DND-41 (cell line): ENCODE data around the gene GCN1.

ENCODE experiments used
- ATAC-seq: fragments of 200-7000 bp; cut with Tn5 transposase; 3 replicates; pipeline ENCODE4 v1.9.1; 2021; ENCODE audit warnings: low read depth; ENCODE audit not compliant: insufficient read depth
- DNase-seq: peaks from one replicate; pipeline ENCODE4 v3.0.0-alpha.2; 2020
- H2AFZ ChIP-seq: 2 replicates; pipeline ENCODE4 v1.6.0; 2012; ENCODE audit warnings: low read depth, low read length
- H3K27ac ChIP-seq: 2 replicates; pipeline ENCODE4 v1.5.1; 2012; ENCODE audit warnings: low read length, inconsistent platforms
- H3K27me3 ChIP-seq: fragments of 200-600 bp; sonication (generic); 2 replicates; pipeline ENCODE4 v1.6.0; 2012; ENCODE audit warnings: low read length, mild to moderate bottlenecking, inconsistent platforms; ENCODE audit not compliant: insufficient read depth, poor library complexity
- H3K36me3 ChIP-seq: 2 replicates; pipeline ENCODE4 v1.5.1; 2012; ENCODE audit warnings: low read length, inconsistent platforms; ENCODE audit not compliant: insufficient read depth
- H3K4me1 ChIP-seq: 2 replicates; pipeline ENCODE4 v1.5.1; 2012; ENCODE audit warnings: mild to moderate bottlenecking, low read length; ENCODE audit not compliant: insufficient read depth
- H3K4me2 ChIP-seq: 2 replicates; pipeline ENCODE4 v1.6.0; 2012; ENCODE audit warnings: mild to moderate bottlenecking, moderate library complexity, low read length, inconsistent platforms; ENCODE audit not compliant: insufficient read depth
- H3K4me3 ChIP-seq, 2 experiments: fragments of 200-600 bp in 1 of 2; shearing (Covaris generic) in 1 of 2; 2 replicates each; pipeline ENCODE4 v1.5.1; 2012 to 2016; ENCODE audit warnings: inconsistent platforms in 2 of 2, low read length in 2 of 2, mild to moderate bottlenecking in 2 of 2, low read depth in 1 of 2, moderate library complexity in 1 of 2
- H3K79me2 ChIP-seq: 2 replicates; pipeline ENCODE4 v1.6.0; 2012; ENCODE audit warnings: low read length, inconsistent platforms; ENCODE audit not compliant: insufficient read depth
- H3K9ac ChIP-seq: 2 replicates; pipeline ENCODE4 v1.6.0; 2012; ENCODE audit warnings: low read depth, mild to moderate bottlenecking, inconsistent platforms, low read length, moderate library complexity
- H3K9me3 ChIP-seq: 2 replicates; pipeline ENCODE4 v1.5.1; 2012; ENCODE audit warnings: low read length, moderate library complexity, mild to moderate bottlenecking, inconsistent platforms; ENCODE audit not compliant: insufficient read depth, severe bottlenecking
- H4K20me1 ChIP-seq: 2 replicates; pipeline ENCODE4 v1.6.0; 2012; ENCODE audit warnings: low read length; ENCODE audit not compliant: insufficient read depth
- EZH2 ChIP-seq: IDR thresholded peaks from 3 replicates; pipeline ENCODE4 v1.6.1; 2012; ENCODE audit warnings: borderline replicate concordance, low read depth, mild to moderate bottlenecking, moderate library complexity, low read length, inconsistent platforms; ENCODE audit not compliant: severe bottlenecking
- TF ChIP-seq, protein P1 (sequence below): IDR thresholded peaks from 2 replicates; pipeline ENCODE4 v1.5.1; 2012; ENCODE audit warnings: borderline replicate concordance, low read length, moderate library complexity, mild to moderate bottlenecking; ENCODE audit not compliant: poor library complexity, severe bottlenecking; ENCODE audit errors: extremely low read depth

GCN1 gene

DNA sequence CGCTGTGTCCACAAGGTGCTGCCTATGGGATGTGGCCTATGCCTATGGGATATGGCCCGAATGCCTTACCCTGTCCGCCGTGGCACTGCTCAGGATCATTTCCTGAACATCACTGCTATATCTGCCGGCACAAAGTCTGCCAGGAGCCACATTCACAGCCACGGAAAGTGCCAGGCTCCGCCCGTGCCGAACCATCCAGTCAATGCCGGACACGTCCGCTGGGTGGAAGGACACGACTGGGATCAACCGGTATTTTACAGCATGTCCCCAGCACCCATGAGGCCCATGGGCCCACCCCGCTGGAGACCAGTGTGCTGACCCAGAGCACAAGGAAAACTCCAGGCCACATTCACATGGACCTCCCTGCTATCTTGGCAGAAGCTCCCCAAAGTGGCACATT lies 63.4 kb downstream of the GCN1 start:
- Histone ChIP-seq H3K27ac (no peak overlapping the region), H3K79me2 (no peaks in the 10 kb centered on the region), H3K4me2 (no peak overlapping the region), H3K27me3 (no peaks in the 10 kb centered on the region), H3K9ac (no peak overlapping the region), H3K36me3 (peaks cover 93% of the 10 kb centered on the region), H3K9me3 (no peaks in the 10 kb centered on the region), H3K4me1 (no peaks in the 10 kb centered on the region), H3K4me3 (no peak overlapping the region), H4K20me1 (peaks cover 8% of the 10 kb centered on the region; the same call in 1 of the 2 replicates), H2AFZ (no peak overlapping the region)
- no peak for ATAC-seq
- DNase-seq = no peak
- TF ChIP-seq EZH2 = no peak
- TF ChIP-seq, protein P1, sequence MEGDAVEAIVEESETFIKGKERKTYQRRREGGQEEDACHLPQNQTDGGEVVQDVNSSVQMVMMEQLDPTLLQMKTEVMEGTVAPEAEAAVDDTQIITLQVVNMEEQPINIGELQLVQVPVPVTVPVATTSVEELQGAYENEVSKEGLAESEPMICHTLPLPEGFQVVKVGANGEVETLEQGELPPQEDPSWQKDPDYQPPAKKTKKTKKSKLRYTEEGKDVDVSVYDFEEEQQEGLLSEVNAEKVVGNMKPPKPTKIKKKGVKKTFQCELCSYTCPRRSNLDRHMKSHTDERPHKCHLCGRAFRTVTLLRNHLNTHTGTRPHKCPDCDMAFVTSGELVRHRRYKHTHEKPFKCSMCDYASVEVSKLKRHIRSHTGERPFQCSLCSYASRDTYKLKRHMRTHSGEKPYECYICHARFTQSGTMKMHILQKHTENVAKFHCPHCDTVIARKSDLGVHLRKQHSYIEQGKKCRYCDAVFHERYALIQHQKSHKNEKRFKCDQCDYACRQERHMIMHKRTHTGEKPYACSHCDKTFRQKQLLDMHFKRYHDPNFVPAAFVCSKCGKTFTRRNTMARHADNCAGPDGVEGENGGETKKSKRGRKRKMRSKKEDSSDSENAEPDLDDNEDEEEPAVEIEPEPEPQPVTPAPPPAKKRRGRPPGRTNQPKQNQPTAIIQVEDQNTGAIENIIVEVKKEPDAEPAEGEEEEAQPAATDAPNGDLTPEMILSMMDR = no peak

DNA sequence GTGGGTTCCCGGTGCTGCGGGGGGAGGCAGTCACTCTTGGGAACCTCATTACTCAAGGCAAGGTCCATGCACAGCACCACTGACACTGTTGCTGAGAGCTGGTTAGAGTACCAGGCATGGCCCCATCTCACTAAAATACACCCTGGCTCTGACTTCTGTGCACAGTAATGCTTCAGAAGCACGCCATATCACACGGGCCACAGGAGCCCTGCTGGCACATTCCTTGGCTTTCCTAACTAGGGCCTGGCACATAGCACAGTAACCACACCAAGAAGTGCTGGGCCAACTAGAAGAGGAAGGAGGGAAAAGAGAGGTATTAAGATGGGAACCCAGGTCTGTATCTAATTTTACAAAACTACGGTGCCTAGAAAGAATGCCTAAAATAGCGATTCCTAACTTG lies 64.5 kb downstream of the GCN1 start:
- no peak for ATAC-seq
- H4K20me1 ChIP-seq = peaks cover 8% of the 10 kb centered on the region; the same call in 1 of the 2 replicates

DNA sequence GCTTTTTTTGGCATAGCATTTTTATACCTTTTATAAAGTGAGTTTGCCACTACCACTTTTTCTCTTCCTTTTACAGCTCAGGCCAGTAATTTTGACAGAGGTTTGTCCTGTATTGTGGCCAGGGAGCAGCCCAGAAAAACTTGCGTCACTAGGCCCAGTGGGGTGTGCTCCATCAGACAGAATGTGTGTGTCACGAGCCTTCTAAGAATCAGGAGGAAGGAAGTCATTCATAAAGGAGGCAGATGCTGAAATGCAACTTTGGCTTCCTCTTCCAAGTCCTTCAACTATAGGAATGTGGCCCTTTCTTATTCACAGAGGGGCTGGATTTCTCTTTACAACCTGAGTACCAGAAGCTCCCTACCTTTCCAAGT lies 67.9 kb downstream of the GCN1 start:
- H3K27ac ChIP-seq = no peak overlapping the region
- no peak overlapping the region for H3K4me2 ChIP-seq
- H3K9me3 ChIP-seq = no peaks in the 10 kb centered on the region
- ATAC-seq (no peak), DNase-seq (no peak)
- H4K20me1 ChIP-seq = 0 out of 2 replicates have a peak, but pooled peaks cover 4% of the 10 kb centered on the region
- no peak overlapping the region for H3K4me3 ChIP-seq
- H3K79me2 ChIP-seq = no peaks in the 10 kb centered on the region
- H3K9ac ChIP-seq = no peak overlapping the region
- no peak for TF ChIP-seq EZH2
- TF ChIP-seq, protein P1 = no peak
- no peaks in the 10 kb centered on the region for H3K4me1 ChIP-seq
- peaks cover 50% of the 10 kb centered on the region for H3K36me3 ChIP-seq
- no peaks in the 10 kb centered on the region for H3K27me3 ChIP-seq
- H2AFZ ChIP-seq = no peak overlapping the region

More for the DNA sequence above, 64.5 kb downstream of the GCN1 start:
- Histone ChIP-seq H2AFZ (no peak overlapping the region), H3K36me3 (peaks cover 84% of the 10 kb centered on the region), H3K4me1 (no peaks in the 10 kb centered on the region), H3K4me2 (no peak overlapping the region), H3K9me3 (no peaks in the 10 kb centered on the region), H3K79me2 (no peaks in the 10 kb centered on the region), H3K4me3 (no peak overlapping the region), H3K9ac (no peak overlapping the region), H3K27ac (no peak overlapping the region), H3K27me3 (no peaks in the 10 kb centered on the region)
- no peak for TF ChIP-seq EZH2
- TF ChIP-seq, protein P1 = no peak
- DNase-seq = no peak
